OCI-M1 (cell line): Measurements from ENCODE around the gene CFAP141.

Experiments
- DNase-seq: peaks from one replicate; lab custom pipeline; 2025; lab: John Stamatoyannopoulos, UW

CFAP141 gene

DNA sequence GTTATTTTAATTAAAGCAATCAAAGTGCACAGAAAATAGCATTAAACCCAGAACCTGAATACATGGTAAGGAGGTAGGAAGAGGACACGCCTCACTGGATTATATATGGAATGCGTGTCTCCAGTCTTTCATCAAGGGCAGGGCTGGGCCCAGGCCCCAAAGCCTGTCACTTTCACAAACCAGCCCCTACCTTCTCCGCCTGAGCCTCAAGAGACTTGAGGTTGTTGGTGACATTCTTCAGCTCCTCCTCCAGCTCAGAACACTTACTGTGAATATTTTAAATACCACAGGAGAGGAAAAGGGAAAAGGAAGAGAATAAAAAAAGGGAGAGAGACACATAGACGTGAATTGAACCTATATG, 34.9 kb downstream of the CFAP141 start:
- no peak for DNase-seq

DNA sequence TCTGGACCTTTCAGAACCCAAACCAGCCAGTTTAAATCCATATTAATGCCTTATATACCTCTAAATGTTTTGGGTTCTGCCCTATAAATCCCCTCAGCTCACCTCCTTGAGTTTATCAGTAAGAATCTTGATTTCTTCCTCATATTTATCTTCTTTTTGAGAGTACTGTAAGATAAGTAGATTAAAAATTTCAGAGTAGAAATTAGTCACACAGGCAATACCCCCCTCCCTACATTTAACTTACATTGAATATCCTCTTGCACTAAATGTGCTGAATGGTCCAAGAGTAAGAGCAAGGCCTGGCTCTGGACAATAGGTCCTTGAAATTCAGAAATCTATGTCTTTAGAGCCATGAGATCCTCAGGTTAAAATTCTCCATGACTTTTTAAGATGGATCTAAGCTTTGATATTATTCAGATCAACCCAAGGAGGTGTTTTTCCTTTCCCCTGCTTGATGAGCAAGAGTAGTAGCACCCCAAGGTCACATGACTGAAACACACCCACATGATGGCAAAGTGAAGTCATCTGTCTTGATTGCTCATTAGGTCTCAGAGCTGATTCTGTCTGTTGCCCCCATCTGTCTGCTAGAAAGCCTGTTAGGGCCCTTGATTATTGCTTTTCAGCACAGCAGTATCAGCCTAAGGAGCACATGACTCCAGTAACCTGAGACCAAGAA, 35.4 kb downstream of the CFAP141 start:
- no peak for DNase-seq

DNA sequence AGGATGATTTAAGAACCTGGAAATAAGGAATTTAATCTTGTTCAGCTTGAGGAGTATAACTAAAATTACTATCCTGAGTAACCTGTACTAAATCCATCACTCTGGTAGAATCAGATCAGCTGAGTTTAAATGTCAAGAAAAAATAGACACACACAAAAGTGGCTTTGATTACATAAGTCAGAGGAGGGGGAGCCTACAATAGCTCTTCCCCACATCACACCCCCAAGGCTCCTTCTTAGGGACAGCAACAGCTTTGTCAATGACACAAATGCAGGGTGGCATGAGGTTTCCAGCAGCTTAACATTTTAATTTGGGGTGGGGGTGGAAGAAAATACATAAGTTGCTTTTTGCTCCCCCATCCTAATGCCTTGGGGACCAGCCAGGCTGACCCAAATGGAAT, 38.7 kb downstream of the CFAP141 start:
- DNase-seq: no peak

DNA sequence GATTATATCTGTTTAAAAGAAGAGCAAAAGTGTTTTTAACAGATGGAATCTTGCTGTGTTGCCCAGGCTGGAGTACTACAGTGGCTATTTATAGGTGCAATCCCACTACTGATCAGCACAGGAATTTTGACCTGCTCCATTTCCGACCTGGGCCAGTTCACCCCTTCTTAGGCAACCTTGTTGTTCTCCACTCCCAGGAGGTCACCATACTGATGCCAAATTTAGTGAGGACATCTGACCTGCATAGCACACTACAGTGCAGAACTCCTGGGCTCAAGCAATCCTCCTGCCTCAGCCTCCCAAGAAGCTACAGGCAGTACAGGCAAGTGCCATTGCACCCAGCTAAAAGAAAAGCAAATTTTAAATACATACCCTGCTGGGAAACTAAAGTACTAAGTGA, 39.9 kb downstream of the CFAP141 start:
- DNase-seq: no peak

DNA sequence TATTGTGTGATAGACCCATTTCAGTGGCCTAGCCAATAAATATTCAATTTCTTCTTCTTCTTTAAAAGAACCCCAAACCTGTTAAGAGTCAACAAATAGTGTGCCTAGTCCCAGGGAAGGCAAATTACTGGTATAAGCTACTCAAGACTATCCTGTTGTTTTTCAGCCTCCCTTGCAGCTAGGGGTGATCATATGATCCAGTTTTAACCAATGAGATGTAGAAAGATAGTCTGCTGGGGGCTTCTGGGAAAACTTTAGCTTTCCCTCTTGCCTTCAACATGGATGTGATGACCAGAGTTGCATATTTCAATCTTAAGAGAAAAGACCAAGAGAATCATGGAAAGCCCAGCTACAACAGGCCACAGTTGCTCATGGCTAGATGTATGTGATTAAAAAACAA, 46.6 kb downstream of the CFAP141 start:
- peak; percentile 48 for DNase-seq

DNA sequence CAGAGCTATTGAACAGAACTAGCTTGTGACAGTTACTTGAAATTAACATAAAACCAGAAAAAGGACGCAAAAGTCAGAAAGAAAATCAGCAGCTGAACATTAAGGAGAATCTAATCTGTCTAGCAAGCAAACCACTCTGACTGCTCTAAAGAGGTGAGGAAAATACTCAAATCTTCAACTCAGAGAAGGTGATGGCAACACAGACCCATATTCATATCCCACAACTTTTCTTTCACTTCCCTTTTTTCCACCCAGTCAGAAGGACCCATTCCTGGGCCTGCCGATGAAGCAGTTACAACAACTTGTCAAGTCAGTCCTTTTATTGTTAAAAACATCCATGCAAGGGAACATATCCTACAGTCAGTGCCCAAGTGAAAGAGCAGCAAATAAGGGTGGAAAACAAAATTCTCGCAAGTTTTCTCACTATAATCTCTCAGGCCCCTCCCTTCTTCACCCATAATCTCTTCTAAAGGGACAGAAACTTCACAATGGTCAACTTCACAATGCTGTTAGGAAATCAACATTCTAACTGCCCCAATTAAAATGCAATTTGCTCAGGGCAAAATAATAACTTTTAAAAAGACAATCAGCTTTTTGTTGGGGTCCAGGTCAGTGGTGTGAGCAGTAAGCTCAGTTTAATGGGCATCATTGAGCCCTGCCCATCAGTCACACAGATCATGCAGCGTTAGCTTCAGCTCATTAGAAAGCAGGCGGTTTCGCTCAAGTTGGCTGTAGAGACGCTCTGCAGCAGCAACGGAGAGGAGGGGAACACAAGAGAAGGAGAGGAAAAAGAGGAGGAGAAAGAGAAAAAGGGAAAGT, 47.6 kb downstream of the CFAP141 start:
- peak; percentile 84 for DNase-seq

DNA sequence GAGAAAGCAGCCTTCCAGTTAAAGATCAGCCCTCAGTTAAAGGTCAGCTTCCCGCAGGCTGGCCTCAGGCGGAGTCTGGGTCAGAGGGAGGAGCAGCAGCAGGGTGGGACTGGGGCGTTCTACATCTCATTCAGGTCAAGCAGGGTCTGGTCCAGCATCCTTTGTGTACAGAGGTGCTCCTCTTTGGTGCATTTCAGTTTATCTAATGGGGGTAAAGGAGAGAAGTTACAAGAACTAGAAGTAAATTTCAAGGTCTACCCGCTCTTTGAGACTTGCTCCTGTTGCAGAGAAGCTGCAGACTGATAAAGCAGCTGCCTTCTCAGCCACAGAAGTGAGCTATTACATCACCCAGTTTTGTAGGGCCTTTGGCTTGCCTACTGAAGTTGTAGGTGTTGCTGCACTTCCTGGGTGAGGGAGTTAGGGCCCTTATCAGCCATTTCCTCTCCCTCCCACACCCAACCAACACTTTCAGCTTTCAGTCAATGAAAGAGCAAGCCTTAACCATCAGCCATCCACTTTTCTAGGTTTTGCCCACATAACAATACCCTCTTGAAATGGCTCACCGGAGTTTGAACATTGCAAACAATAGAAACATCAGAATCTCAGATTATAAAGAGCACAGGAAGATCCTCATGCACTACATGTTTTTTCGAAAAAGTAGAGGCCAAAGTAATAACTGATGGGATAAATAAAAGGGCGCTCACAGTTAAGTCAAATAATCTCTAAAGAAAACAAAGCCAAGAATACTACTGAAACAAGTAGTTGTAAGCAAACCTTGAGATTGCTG, 48.4 kb downstream of the CFAP141 start:
- DNase-seq: peak; percentile 98

DNA sequence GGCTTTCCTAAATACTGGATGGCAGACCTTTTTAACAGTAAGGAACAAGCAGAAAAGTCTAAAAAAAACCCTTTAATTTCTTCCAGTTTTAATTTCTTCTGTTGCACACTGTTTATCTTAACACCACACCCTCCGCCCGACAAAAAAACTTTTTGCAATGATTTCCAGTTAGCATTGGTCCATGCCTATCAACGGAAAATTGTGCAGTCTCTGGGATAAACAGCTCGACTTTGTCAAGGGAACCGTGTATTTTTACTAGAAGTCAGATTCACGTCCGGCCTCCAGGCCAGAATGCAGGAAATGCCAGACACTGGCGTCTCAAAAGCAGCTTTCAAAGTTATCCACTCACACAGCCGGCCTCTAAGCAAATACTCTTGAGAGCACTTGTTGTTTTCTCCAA, 50.9 kb downstream of the CFAP141 start:
- DNase-seq: no peak

DNA sequence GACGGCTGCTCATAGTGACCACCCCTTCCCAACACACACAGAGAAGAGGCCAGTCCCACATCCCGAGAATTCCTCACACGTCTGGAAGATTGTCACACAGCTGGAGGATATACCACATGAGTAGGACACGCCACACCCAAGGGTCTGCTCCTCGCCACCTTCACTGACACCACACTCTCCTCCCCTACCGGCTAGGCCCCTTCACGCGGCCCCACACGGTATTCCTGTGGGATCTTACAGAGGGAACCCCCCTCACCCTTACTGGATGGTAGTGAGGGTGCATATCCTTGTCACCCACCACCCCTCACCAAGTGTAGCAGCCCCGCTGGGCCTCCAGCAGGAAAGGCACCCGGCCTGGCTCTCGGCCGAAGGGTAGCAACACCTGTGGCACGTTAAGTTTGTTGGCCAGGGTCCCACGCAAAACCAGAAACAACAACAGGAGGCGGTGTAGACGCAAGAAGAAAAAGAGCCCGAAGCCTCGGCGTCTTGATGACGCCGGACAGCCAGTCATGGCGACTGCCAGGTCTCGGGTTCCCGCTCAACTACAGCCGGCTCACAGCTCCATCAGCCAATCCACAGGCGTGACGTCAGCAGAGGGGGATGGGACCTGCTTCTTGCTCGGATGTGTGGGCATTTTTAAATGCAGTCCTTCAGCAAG, 51.5 kb downstream of the CFAP141 start, which contains the start of gene NUP210L:
Gene NUP210L, minus strand, starts transcription at position 540 of the 658 bp plus-strand sequence.
- DNase-seq: no peak

DNA sequence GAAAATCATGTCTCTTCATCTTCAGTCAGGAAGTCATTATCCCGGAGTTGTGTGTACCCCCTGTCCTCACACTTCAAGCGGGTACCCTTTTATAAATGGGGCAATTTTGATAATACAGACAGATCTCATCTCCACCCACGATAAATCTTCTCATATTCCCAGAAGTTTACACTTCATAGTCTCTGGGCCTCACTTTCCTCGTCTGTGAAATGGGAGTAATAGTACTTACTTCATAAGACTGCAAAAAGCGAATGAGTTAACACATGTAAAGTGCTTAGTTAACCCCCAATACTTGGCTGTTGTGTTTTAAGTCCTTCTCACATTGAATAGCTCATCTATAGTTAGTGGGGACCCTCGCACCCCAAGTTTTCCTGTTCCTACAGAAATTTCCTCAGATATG, 52.1 kb downstream of the CFAP141 start:
- no peak for DNase-seq

DNA sequence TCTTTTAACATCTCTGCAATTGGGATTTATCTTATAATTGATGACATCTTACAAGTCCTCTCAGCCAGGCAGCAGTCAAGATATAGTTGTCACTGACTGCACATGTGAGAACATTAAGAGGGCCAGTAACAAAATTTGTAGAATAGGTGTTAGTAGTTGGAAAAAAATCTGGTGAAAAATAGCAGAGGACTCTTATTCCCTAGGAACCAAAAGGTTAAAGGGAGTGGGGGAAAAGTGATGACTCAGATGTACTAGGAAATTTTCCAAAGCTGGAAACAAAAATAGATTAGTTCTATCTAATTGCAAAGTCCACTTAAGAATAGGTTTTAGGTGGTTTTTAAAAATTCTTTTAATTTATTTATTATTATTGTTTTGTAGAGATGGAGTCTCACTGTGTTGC, 54.8 kb downstream of the CFAP141 start:
- no peak for DNase-seq
